Measurements from ENCODE around the gene AQP6. TPM values are rescaled to one million over a fixed set of nuclear protein-coding genes. Genes with fewer than 3 reads are reported as not detected.

AQP6 gene
- total and polyA plus RNA-seq, 2 experiments from 2014 or later: 0.23 TPM; not detected in 1

DNA sequence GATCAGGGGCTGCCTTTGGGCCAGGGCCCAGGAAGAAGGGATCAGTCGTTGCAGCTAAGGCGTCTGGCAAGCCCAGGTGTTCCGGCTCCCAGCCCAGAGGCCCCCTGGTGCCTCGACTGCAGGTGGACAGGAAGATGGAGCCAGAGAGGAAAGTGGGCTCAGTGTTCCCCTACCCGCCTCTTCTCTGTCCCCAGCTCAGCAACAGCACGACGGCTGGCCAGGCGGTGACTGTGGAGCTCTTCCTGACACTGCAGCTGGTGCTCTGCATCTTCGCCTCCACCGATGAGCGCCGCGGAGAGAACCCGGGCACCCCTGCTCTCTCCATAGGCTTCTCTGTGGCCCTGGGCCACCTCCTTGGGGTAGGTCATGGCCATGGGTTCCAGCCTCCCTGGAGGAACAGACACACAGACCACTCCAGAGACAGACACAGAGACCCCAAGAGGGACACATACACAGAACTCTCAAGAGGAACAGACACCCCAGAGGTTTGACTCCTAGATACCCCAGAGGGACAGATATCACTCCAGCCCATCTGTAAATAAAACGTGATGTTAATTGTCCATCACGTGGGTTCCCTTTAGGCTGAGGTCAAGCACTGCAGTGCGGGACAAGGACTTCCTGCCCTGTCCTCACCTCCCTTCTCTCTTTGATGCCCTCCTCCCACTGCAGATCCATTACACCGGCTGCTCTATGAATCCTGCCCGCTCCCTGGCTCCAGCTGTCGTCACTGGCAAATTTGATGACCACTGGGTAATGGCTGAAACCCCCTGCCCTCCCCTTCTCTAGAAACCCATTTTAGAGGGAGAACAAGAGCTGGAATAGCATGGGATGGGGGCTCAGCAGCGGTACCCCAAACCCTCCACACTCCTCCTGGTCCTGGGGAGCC is 18.5 kb upstream of the AQP6 start:
- Histone ChIP-seq H3K9me3 (ENCODE audit: low read depth) (no peaks in the 10 kb centered on the region), H3K27ac (no peak overlapping the region), H3K9me2 (replicated peaks; ENCODE audit: insufficient read depth) (no peaks in the 10 kb centered on the region), H3K4me2 (no peak overlapping the region), H2AFZ (no peak overlapping the region), H3K4me1 (ENCODE audit: insufficient read depth) (no peaks in the 10 kb centered on the region), H3K79me2 (no peaks in the 10 kb centered on the region), H3K27me3 (peaks cover 43% of the 10 kb centered on the region), H3K36me3 (replicated peaks; ENCODE audit: insufficient read depth, low read depth) (no peaks in the 10 kb centered on the region), H3K4me3 (no peak overlapping the region), H4K20me1 (ENCODE audit: insufficient read depth, poor library complexity, severe bottlenecking) (no peaks in the 10 kb centered on the region)
- DNase-seq (ENCODE audit: low spot score): no peak
- WGBS (ENCODE audit: low lambda C conversion rate, missing lambda C conversion rate): 85% methylated on average over 21 of the region's 21 CpGs
- TF ChIP-seq EZH2phosphoT487 (IDR thresholded peaks at IDR 0.05; ENCODE audit: low read depth, severe bottlenecking, unreplicated experiment) (no peak), CTCF (IDR thresholded peaks at IDR 0.05; ENCODE audit: poor library complexity) (no peak), EZH2 (IDR thresholded peaks at IDR 0.05; ENCODE audit: borderline replicate concordance) (no peak)

- no peak for TF ChIP-seq CTCF (IDR thresholded peaks at IDR 0.05; ENCODE audit: poor library complexity)
- TF ChIP-seq EZH2 (IDR thresholded peaks at IDR 0.05; ENCODE audit: borderline replicate concordance): no peak
- TF ChIP-seq EZH2phosphoT487 (IDR thresholded peaks at IDR 0.05; ENCODE audit: low read depth, severe bottlenecking, unreplicated experiment): no peak
- Histone ChIP-seq H3K4me1 (ENCODE audit: insufficient read depth) (no peaks in the 10 kb centered on the region), H3K79me2 (no peaks in the 10 kb centered on the region), H3K4me3 (no peak overlapping the region), H3K4me2 (no peak overlapping the region), H3K27me3 (peaks cover 53% of the 10 kb centered on the region), H3K9me3 (ENCODE audit: low read depth) (no peaks in the 10 kb centered on the region), H2AFZ (no peak overlapping the region), H3K36me3 (replicated peaks; ENCODE audit: insufficient read depth, low read depth) (no peaks in the 10 kb centered on the region), H3K9me2 (replicated peaks; ENCODE audit: insufficient read depth) (no peaks in the 10 kb centered on the region), H4K20me1 (ENCODE audit: insufficient read depth, poor library complexity, severe bottlenecking) (no peaks in the 10 kb centered on the region), H3K27ac (no peak overlapping the region)
- 83% methylated on average over 42 of the region's 53 CpGs for WGBS (ENCODE audit: low lambda C conversion rate, missing lambda C conversion rate)
- DNase-seq (ENCODE audit: low spot score): no peak
Observed at GRCh38 chr12:49954863-49955830, 17.6 kb upstream of the AQP6 start.

- Histone ChIP-seq H4K20me1 (ENCODE audit: insufficient read depth, poor library complexity, severe bottlenecking) (no peaks in the 10 kb centered on the region), H3K4me3 (no peak overlapping the region), H3K79me2 (no peaks in the 10 kb centered on the region), H3K9me3 (ENCODE audit: low read depth) (no peaks in the 10 kb centered on the region), H3K4me1 (ENCODE audit: insufficient read depth) (no peaks in the 10 kb centered on the region), H3K4me2 (no peak overlapping the region), H3K27me3 (peaks cover 62% of the 10 kb centered on the region), H3K9me2 (replicated peaks; ENCODE audit: insufficient read depth) (no peaks in the 10 kb centered on the region), H2AFZ (no peak overlapping the region), H3K27ac (no peak overlapping the region), H3K36me3 (replicated peaks; ENCODE audit: insufficient read depth, low read depth) (no peaks in the 10 kb centered on the region)
- 81% methylated on average over 13 of the region's 13 CpGs for WGBS (ENCODE audit: low lambda C conversion rate, missing lambda C conversion rate)
- DNase-seq (ENCODE audit: low spot score): no peak
- TF ChIP-seq CTCF (IDR thresholded peaks at IDR 0.05; ENCODE audit: poor library complexity) (no peak), EZH2 (IDR thresholded peaks at IDR 0.05; ENCODE audit: borderline replicate concordance) (no peak), EZH2phosphoT487 (IDR thresholded peaks at IDR 0.05; ENCODE audit: low read depth, severe bottlenecking, unreplicated experiment) (no peak)
Observed at GRCh38 chr12:49955899-49956662, 16.7 kb upstream of the AQP6 start.

Data from hepatocyte (in vitro differentiated cells).